Stimulated activated CD4-positive, alpha-beta T cell treated with anti-CD3 and anti-CD28 coated beads, Interleukin-15, amount 100 ng/mL, for 1 hour (primary cell): ENCODE results near the gene OR2B3.
"Not testable (repeated sequence)": the region's sequence is repeated elsewhere in the genome, so short reads cannot be mapped to it uniquely, and the experiment has no call there.

ENCODE experiments used
- DNase-seq, 2 donors: peaks; one replicate each; pipeline ENCODE4 v3.0.0-alpha.2; 2020; ENCODE audit warnings: low read depth in 1 of 2, low spot score in 1 of 2

OR2B3 gene

DNA sequence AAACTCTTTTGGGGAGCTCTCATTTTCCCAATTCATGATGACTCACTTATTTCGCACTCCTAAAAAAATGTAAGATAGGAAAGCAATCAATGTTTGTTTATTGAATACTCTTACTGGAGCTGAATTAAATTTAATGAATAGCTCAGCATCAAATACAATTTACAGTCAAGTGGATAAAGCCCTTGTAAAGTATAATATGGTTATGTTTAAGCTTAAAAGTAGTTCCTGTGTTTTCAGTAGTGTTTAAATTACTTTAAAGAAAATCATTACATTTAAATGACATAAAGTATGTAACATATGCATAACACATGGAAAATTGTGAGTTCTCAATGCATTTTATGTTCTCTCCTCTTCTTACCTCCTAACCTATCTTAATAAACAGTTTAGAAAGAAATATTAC is at the start of gene OR2B3:
Gene OR2B3, minus strand, starts transcription at position 101 of the 400 bp plus-strand sequence. Its CDS starts 65 bp downstream, at position 36.
- DNase-seq: no peak

- DNase-seq: no peak
Measured at GRCh38 chr6:29131691-29132090, 44.6 kb upstream of the OR2B3 start.

DNA sequence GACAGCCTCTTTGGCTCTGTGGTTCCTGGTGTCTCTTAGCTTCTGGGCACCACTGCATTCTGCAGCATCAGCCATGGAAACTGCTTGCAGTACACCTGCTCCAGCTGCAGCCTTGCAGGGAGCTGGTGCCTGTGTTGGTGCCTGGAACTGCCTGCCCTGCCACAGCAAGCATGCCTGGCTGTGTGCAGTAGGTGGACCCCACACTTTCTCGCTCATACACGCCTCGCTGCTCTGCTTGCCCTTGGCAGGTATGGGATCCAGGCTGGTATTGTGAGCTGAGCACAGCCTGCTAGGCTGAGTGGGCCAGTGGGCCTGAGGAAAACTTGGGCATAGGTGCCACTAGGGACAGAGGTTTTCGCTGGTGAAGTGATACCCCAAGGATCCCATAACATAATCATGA is 43.5 kb upstream of the OR2B3 start:
- DNase-seq: no peak

DNA sequence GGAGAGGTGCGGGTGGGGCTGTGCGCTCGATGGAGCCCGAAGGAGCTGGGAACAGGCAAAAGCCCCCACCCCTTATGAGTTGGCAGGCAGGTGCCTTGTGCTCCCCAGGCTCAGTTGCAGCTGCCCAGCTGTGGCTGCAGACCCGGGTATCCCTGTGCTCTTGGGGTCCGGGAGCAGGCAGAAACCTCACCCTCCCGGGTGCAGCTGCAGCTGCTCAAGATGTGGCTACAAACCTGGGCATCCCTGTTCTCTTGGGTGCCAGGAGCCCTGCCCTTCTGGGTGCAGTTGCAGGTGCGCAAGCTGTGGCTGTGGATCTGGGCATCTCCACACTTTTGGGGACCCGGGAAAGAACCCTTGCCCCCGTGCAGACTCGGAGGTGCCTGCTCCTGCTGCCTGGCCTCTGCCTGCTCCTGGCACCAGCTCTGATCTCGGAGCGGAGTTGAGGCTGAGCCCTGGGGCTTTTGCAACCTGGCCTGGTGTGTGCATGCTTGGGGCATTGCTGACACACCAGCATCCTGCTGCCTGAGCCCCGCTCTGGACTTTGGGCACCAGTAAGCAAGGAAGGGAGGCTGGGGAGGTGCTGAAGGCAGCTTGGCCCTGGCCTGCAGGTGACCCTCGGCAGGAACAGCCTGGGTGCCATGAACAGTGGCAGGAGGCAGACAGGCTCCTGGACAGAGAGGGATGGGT is 42.4 kb upstream of the OR2B3 start:
- DNase-seq: no peak

DNA sequence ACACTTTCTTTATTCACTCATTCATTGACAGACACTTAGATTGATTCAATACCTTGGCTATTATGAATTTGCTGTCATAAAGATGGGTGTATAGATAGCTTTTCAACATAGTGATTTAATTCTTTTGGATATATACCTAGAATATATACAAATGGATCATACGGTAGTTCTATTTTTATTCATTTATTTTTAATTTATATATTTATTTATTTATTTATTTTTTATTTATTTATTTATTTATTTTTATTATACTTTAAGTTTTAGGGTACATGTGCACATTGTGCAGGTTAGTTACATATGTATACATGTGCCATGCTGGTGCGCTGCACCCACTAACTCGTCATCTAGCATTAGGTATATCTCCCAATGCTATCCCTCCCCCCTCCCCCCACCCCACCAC is 27.9 kb upstream of the OR2B3 start:
- DNase-seq: not testable (repeated sequence)

DNA sequence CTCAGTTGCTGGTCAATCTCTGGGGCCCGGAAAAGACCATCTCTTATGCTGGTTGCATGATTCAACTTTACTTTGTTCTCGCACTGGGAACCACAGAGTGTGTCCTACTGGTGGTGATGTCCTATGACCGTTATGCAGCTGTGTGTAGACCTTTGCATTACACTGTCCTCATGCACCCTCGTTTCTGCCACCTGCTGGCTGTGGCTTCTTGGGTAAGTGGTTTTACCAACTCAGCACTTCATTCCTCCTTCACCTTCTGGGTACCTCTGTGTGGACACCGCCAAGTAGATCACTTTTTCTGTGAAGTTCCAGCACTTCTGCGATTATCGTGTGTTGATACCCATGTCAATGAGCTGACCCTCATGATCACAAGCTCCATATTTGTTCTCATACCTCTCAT is 25.0 kb upstream of the OR2B3 start:
- no peak for DNase-seq

DNA sequence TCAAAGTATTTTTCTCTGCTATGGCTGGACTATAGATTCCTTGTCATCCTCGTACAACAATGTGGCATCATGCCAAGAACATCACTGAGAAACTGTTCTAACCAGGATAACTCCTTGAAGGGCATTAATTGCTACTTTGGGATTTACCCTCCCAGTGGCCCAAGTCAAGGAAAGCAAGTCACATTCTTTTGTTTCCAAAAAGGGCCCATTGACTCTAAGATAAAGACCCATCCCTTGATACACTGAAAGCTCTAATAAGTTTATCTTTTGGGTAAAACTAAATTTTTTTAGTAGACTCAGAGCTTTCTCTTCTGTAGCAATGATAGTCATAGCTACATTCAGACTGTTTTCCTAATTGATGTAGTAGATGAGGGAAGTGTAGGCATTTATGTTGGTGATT is 20.6 kb upstream of the OR2B3 start, which contains the start of gene OR2J3:
Gene OR2J3, plus strand, starts transcription at position 301 of the 400 bp plus-strand sequence. CDS start 3,833 bp downstream, outside the sequence.
- no peak for DNase-seq

DNA sequence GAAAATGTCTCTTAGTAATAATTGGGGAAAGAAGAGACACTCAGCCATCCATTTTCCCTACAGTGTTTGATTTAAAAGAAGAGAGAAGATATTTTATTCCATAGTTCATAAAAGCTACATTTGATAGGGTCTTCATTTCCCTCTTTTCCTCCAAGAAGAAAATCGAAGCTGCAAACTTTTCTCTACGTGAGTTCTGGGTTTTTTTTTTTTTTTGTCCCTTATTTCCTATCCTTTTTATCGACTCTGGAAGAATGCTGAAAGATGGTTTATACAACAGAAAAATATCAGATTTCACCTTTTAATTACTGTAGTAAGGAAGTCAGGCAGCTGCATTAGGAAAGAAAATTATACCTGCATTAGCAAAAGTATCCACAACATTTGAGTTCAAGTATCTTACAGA is 12.1 kb upstream of the OR2B3 start, which contains the start of gene OR2J1:
Gene OR2J1, plus strand, starts transcription at position 301 of the 400 bp plus-strand sequence. CDS start 1,453 bp downstream, outside the sequence.
- no peak for DNase-seq

- no peak for DNase-seq
Measured at GRCh38 chr6:29097803-29098202, 10.7 kb upstream of the OR2B3 start.

DNA sequence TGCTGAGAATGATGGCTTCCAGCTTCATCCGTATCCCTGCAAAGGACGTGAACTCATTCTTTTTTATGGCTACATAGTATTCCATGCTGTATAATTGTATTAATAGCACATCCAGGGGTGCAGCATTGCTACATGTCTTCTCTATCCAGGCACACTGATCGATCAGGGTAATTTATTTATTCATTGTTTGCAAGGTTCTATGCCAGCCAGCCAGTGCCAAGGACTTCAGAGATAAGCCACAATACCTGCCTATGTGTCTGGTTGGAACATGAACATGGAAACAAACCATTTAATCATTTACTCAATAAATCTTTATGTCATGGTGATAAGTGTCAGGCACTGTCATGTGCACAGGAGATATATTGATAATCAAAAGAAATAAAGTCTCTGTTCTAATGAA is 5.8 kb upstream of the OR2B3 start:
- no peak for DNase-seq

- DNase-seq: no peak
Measured at GRCh38 chr6:29082457-29082856, 4.7 kb downstream of the OR2B3 start.

DNA sequence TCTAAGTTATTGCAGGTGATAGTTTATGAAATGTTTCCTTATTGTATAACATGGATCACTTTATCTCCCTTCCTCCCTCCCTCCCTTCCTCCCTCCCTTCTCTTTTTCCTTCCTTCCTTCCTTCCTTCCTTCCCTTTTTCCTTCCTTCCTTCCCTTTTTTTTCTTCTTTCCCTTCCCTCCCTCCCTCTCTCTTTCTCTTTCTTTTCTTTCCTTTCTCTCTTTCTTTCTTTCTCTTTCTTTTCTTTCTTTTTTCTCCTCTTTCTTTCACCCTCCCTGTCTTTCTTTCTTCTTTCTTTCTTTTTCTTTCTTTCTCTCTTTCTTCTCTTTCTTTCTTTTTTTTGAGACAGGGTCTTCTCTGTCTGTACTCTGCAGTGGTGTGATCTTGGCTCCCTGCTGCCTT is 5.8 kb downstream of the OR2B3 start:
- DNase-seq: no peak

DNA sequence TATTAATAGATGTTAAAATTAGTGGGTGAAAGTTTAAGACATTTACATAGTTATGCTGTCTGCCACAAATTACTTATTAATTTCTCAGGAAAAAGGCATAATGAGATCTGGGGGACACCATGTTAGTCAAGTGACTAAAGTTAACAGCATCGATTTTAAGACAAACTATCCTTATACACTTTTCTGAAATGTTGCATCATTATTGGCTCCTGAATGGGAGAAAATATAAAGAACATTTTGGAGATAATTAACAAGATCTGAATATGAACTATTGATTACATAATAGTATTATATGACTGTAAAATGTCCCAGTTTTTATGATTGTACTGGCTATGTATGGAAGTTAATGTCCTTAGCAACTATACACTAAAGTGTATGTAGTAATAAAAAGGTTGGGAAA is 7.9 kb downstream of the OR2B3 start:
- DNase-seq: no peak

- DNase-seq: no peak
Measured at GRCh38 chr6:29071831-29072723, 15.0 kb downstream of the OR2B3 start.

- DNase-seq: no peak
Measured at GRCh38 chr6:29051680-29052079, 35.4 kb downstream of the OR2B3 start.

DNA sequence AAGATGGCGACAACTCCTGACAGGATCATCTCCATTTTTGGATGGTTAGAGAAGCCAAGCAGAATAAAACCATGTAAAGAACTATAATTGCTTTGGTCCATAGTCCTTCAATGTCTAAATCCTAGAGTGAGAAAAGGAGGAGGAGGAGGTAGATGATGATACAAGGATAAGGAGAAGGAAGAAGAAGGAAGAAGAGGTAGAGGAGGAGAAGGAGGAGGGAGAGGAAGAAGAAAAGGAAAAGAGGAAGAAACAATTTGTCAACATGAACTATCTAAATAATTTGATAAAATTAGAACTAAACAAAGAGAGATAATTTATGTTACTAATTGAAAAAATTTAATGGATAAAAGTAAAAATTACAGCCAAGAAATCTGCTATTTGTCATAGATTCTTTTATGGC is 42.0 kb downstream of the OR2B3 start, which contains the start of gene OR2W1:
Gene OR2W1, minus strand, starts transcription at position 101 of the 400 bp plus-strand sequence. Its CDS starts 0 bp downstream, at position 101.
- no peak for DNase-seq
